ENCODE measurements around the gene PRPH. TPM values are rescaled to one million over a fixed set of nuclear protein-coding genes. Genes with fewer than 3 reads are reported as not detected.
"Not testable (repeated sequence)": the region's sequence is repeated elsewhere in the genome, so short reads cannot be mapped to it uniquely, and the experiment has no call there.

Gene PRPH
- total and polyA plus RNA-seq, 2 of the 8 experiments (the other 6 are each of a cell fraction or from before 2014, with no cell fraction given): 0.79 to 1.4 TPM

GRCh38 chr12:49280545-49280944 lies 14.4 kb upstream of the PRPH start:
- not testable (repeated sequence) for H2AFZ ChIP-seq (ENCODE audit: low read length); H2BK120ac ChIP-seq (replicated peaks; ENCODE audit: low read depth, low read length); H3K4ac ChIP-seq (replicated peaks; ENCODE audit: insufficient read length, low read depth, low read length); H4K91ac ChIP-seq (replicated peaks; ENCODE audit: insufficient read length, low read length); H3K27me3 ChIP-seq (replicated peaks in 1 of 4; ENCODE audit: control insufficient read depth in 3 of 4, extremely low read depth in 1 of 4, insufficient read depth in 3 of 4, low read length in 3 of 4); H2BK5ac ChIP-seq (ENCODE audit: low read depth, low read length); H3K79me2 ChIP-seq (ENCODE audit: control insufficient read depth in 1 of 2, insufficient read depth in 2 of 2, low read length in 2 of 2); H4K20me1 ChIP-seq (replicated peaks in 1 of 2; ENCODE audit: control insufficient read depth in 1 of 2, insufficient read depth in 2 of 2, low read length in 2 of 2); H3K27ac ChIP-seq (ENCODE audit: low read depth, low read length); H3K18ac ChIP-seq (ENCODE audit: extremely low read depth, low read length); H3K56ac ChIP-seq (replicated peaks; ENCODE audit: insufficient read length, low read depth, low read length); H4K5ac ChIP-seq (ENCODE audit: insufficient read length, low read depth, low read length); H3K4me2 ChIP-seq (ENCODE audit: insufficient read depth in 1 of 2, low read depth in 2 of 2, low read length in 2 of 2); H2BK20ac ChIP-seq (ENCODE audit: low read length); H3K9me3 ChIP-seq (ENCODE audit: insufficient read depth in 2 of 2, low read depth in 1 of 2, low read length in 1 of 2); H3K36me3 ChIP-seq (ENCODE audit: control insufficient read depth in 2 of 4, insufficient read depth in 4 of 4, low read length in 3 of 4); H3K4me1 ChIP-seq (replicated peaks in 1 of 4; ENCODE audit: control insufficient read depth in 3 of 4, insufficient read depth in 4 of 4, low read length in 3 of 4); FAIRE-seq; H2BK12ac ChIP-seq (ENCODE audit: low read depth, low read length); DNase-seq (ENCODE audit: low read depth in 1 of 2, low spot score in 2 of 2); H4K8ac ChIP-seq (ENCODE audit: extremely low read depth, insufficient read depth, low read length); H3K79me1 ChIP-seq (ENCODE audit: low read depth, low read length); H3K23me2 ChIP-seq (ENCODE audit: low read depth, low read length); H3K9ac ChIP-seq (replicated peaks in 1 of 4; ENCODE audit: extremely low read depth in 1 of 4, low read depth in 3 of 4, low read length in 3 of 4); H2AK5ac ChIP-seq (ENCODE audit: low read depth, low read length); H3K4me3 ChIP-seq (ENCODE audit: extremely low read depth in 1 of 4, insufficient read depth in 2 of 4, low read depth in 3 of 4, low read length in 4 of 4); H3K14ac ChIP-seq (ENCODE audit: insufficient read length); H3K23ac ChIP-seq (ENCODE audit: insufficient read length); H2BK15ac ChIP-seq (ENCODE audit: low read length)
- 94% methylated on average over 6 of the region's 6 CpGs; no CpG with 5 or more reads in 1 of the 2 experiments for WGBS, 2 experiments (ENCODE audit: extremely low coverage in 1 of 2, insufficient coverage in 1 of 2, insufficient read length in 1 of 2, insufficient replicate concordance in 2 of 2, low coverage in 1 of 2, low lambda C conversion rate in 2 of 2, missing lambda C conversion rate in 1 of 2)
- ChIA-PET POLR2A (ENCODE audit: partially characterized antibody) (interaction anchor here (1.3 to 6.7 kb wide), 4 partner anchors 10 to 257 kb away, joined by 3 to 111 read pairs (median 13); partner anchors contain the start of gene TUBA1C), CTCF (ENCODE audit: partially characterized antibody) (interaction anchor here (0.6 to 17.0 kb wide), 6 partner anchors 8 to 124 kb away, joined by 3 to 172 read pairs (median 6); partner anchors contain the start of gene PRPH)

All from H1 (cell line).